GM21737 (cell line): Measurements from ENCODE around the gene PPP2R5C.
"Not testable (repeated sequence)": the region's sequence is repeated elsewhere in the genome, so short reads cannot be mapped to it uniquely, and the experiment has no call there.

Experiments used
- ATAC-seq: cut with Tn5 transposase; IDR thresholded peaks from one replicate; pipeline ENCODE4 v1.9.1; 2021; ENCODE audit warnings: mild to moderate bottlenecking, moderate library complexity; ENCODE audit not compliant: unreplicated experiment

PPP2R5C gene

GRCh38 chr14:101961746-101962502 lies 200.4 kb downstream of the PPP2R5C start:
- no peak for ATAC-seq

- no peak for ATAC-seq
These were observed 201.0 kb downstream of the PPP2R5C start for GRCh38 chr14:101962503-101962874.

- ATAC-seq = no peak
These were observed 201.5 kb downstream of the PPP2R5C start for GRCh38 chr14:101963052-101963451.

GRCh38 chr14:101963656-101964296 lies 202.3 kb downstream of the PPP2R5C start:
- ATAC-seq = no peak

GRCh38 chr14:101964297-101965180 lies 203.0 kb downstream of the PPP2R5C start, which contains the start of gene DYNC1H1:
DYNC1H1 (plus strand) TSS chr14:101964573; CDS start chr14:101964692, 119 bp downstream.
- peak; percentile 81 for ATAC-seq

GRCh38 chr14:101965181-101965544 lies 203.7 kb downstream of the PPP2R5C start:
- peak; percentile 30 for ATAC-seq

- ATAC-seq = no peak
These were observed 204.5 kb downstream of the PPP2R5C start for GRCh38 chr14:101965770-101966722.

- no peak for ATAC-seq
These were observed 205.2 kb downstream of the PPP2R5C start for GRCh38 chr14:101966742-101967141.

- no peak for ATAC-seq
These were observed 206.7 kb downstream of the PPP2R5C start for GRCh38 chr14:101968186-101968585.

GRCh38 chr14:101969481-101969880 lies 208.0 kb downstream of the PPP2R5C start:
- ATAC-seq = no peak

- ATAC-seq = no peak
These were observed 209.4 kb downstream of the PPP2R5C start for GRCh38 chr14:101970830-101971400.

GRCh38 chr14:101971458-101971857 lies 209.9 kb downstream of the PPP2R5C start:
- not testable (repeated sequence) for ATAC-seq

- ATAC-seq = no peak
These were observed 210.8 kb downstream of the PPP2R5C start for GRCh38 chr14:101972126-101972866.

- ATAC-seq = no peak
These were observed 211.8 kb downstream of the PPP2R5C start for GRCh38 chr14:101973356-101973755.

GRCh38 chr14:101975231-101975630 lies 213.7 kb downstream of the PPP2R5C start:
- ATAC-seq = no peak
